HepG2 (cell line): Measurements from ENCODE around the gene SLC17A9. TPM values are rescaled to one million over a fixed set of nuclear protein-coding genes. Genes with fewer than 3 reads are reported as not detected.
A peak's percentile ranks its signal among the peaks of the same experiment; 100 is the strongest.

ENCODE experiments used
- AGO1 ChIP-seq: fragments of 200-400 bp; formaldehyde crosslinking; IDR thresholded peaks from 2 replicates; pipeline ENCODE4 v1.6.1; 2017; ENCODE audit warnings: mild to moderate bottlenecking, low read depth, low read length, moderate library complexity; ENCODE audit not compliant: poor library complexity, severe bottlenecking
- CCDC6 ChIP-seq: sonication (generic); formaldehyde crosslinking; IDR thresholded peaks from 2 replicates; pipeline ENCODE4 v1.8.1; 2022; ENCODE audit warnings: mild to moderate bottlenecking, missing genetic modification reagents, moderate library complexity
- HES4 ChIP-seq: sonication (generic); formaldehyde crosslinking; IDR thresholded peaks from 2 replicates; pipeline ENCODE4 v1.9.0; 2021; ENCODE audit warnings: mild to moderate bottlenecking, missing genetic modification reagents, borderline replicate concordance
- HMG20B ChIP-seq: conservative IDR thresholded peaks from 2 replicates; pipeline ENCODE4 v1.6.1; 2016; ENCODE audit warnings: missing genetic modification reagents, missing compliant biosample characterization
- MED13 ChIP-seq: sonication (generic); formaldehyde crosslinking; IDR thresholded peaks from 2 replicates; pipeline ENCODE4 v1.5.0; 2020; ENCODE audit warnings: missing genetic modification reagents
- NR2F6 ChIP-seq, 2 experiments: IDR thresholded peaks; 2 replicates each; pipeline ENCODE4 v1.6.1; 2016; ENCODE audit warnings: antibody characterized with exemption in 1 of 2, mild to moderate bottlenecking in 1 of 2
- NR3C1 ChIP-seq: sonication (generic); formaldehyde crosslinking; IDR thresholded peaks from 2 replicates; pipeline ENCODE4 v1.4.0; 2020; ENCODE audit warnings: missing genetic modification reagents
- NRL ChIP-seq: sonication (generic); formaldehyde crosslinking; IDR thresholded peaks from 2 replicates; pipeline ENCODE4 v1.5.0; 2020; ENCODE audit warnings: missing genetic modification reagents, mild to moderate bottlenecking, moderate library complexity, borderline replicate concordance
- PPARG ChIP-seq: conservative IDR thresholded peaks from 2 replicates; pipeline ENCODE4 v1.6.1; 2016; ENCODE audit warnings: missing biosample characterization, missing genetic modification reagents
- SALL2 ChIP-seq: sonication (generic); formaldehyde crosslinking; IDR thresholded peaks from 2 replicates; pipeline ENCODE4 v1.8.1; 2023; ENCODE audit warnings: mild to moderate bottlenecking, missing genetic modification reagents, inconsistent platforms
- ZNF510 ChIP-seq: sonication (generic); formaldehyde crosslinking; IDR thresholded peaks from 2 replicates; pipeline ENCODE4 v1.4.0; 2020; ENCODE audit warnings: low read depth, mild to moderate bottlenecking, missing genetic modification reagents
- ZNF558 ChIP-seq: sonication (generic); formaldehyde crosslinking; IDR thresholded peaks from 2 replicates; pipeline ENCODE4 v1.9.0; 2022; ENCODE audit warnings: mild to moderate bottlenecking, missing genetic modification reagents, borderline replicate concordance
- ZNF674 ChIP-seq: sonication (generic); formaldehyde crosslinking; IDR thresholded peaks from 2 replicates; pipeline ENCODE4 v1.5.0; 2020; ENCODE audit warnings: low read depth, mild to moderate bottlenecking, missing genetic modification reagents
- ZNF713 ChIP-seq: sonication (generic); formaldehyde crosslinking; IDR thresholded peaks from 2 replicates; pipeline ENCODE4 v1.4.0; 2020; ENCODE audit warnings: mild to moderate bottlenecking, missing genetic modification reagents
- ZNF83 ChIP-seq: sonication (generic); formaldehyde crosslinking; IDR thresholded peaks from 2 replicates; pipeline ENCODE4 v1.4.0; 2020; ENCODE audit warnings: missing genetic modification reagents, mild to moderate bottlenecking, borderline replicate concordance
- polyA plus RNA-seq, 8 experiments: library from polyadenylated mRNA; depleted of rRNA in 3 of 8; stranded (reverse) in 7 of 8; unstranded in 1 of 8; fragments of >200 nt; fragmentation: Illumina TruSeq in 4 of 8; extraction: Trizol in 4 of 8; gene quantifications; 2 replicates each; pipeline versions ENCODE4 v1.2.1 to v1.2.3, GENCODE V29; 2011 to 2016; ENCODE audit warnings: low read depth in 4 of 8, missing spikeins in 1 of 8, mixed read lengths in 1 of 8; ENCODE audit not compliant: insufficient read depth in 1 of 8
- total RNA-seq, 5 experiments: library from RNA; depleted of rRNA; stranded (reverse); fragments of >200 nt; fragmentation: Illumina TruSeq; extraction: Trizol; gene quantifications; 2 replicates each; pipeline ENCODE4 v1.2.3, GENCODE V29; 2016; ENCODE audit warnings: low read depth in 1 of 5
- TF ChIP-seq, protein P1 (sequence below): sonication (generic); formaldehyde crosslinking; IDR thresholded peaks from 2 replicates; pipeline ENCODE4 v1.4.0; 2020; ENCODE audit warnings: missing genetic modification reagents
- TF ChIP-seq, protein P2 (sequence below): sonication (generic); formaldehyde crosslinking; IDR thresholded peaks from 2 replicates; pipeline ENCODE4 v1.4.0; 2020; ENCODE audit warnings: missing genetic modification reagents, mild to moderate bottlenecking, borderline replicate concordance
- TF ChIP-seq, protein P3 (sequence below): IDR thresholded peaks from 2 replicates; pipeline ENCODE4 v1.6.1; 2018; ENCODE audit warnings: missing genetic modification reagents, mild to moderate bottlenecking, missing compliant biosample characterization

SLC17A9 gene
- total and polyA plus RNA-seq, 2 of the 13 experiments (the other 11 are each of a cell fraction or from before 2014, with no cell fraction given): 110 to 191 TPM

DNA sequence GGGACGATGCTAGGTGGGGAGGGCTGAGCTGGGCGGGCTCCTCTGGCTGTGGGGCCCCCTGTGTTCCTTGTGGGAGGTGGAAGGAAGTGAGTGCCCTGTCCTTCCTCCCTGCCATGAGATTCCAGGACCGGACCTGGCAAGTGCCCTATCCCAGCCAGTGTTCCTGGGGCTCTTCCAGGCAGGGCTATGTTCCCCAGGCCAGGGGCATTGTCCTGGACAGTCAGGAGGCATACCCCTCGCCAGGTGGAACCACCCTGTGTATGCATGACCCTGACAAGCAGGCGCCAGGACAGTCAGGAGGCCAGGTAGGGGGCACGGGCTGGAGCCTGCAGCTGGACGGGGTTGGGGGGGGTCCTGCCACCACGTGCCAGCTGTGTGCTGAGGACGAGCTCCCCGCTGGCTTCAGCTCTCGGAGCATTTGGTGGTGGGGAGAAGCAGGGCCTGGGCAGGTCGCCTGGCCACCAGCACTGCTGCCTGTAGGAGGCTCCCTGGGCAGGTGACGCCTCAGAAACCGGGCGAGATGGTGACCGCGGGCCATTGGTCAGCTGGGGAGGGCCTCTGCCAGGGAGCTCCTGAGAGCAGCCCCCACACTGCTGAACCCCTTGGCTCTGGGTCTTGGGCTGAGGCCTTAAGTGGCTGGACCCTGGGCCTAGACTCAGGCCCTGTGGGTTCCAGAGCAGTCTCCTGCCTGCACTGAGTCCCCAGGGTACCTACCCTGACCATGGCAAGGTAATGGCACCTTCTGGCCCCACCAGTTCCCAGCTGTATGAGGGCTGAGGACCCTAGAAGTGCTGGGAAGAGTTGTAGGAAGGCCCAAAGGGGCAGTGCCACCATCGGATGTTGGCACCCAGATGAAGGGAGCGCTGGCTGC lies 694 bp downstream of the SLC17A9 start (continued):
- TF ChIP-seq, protein P1, sequence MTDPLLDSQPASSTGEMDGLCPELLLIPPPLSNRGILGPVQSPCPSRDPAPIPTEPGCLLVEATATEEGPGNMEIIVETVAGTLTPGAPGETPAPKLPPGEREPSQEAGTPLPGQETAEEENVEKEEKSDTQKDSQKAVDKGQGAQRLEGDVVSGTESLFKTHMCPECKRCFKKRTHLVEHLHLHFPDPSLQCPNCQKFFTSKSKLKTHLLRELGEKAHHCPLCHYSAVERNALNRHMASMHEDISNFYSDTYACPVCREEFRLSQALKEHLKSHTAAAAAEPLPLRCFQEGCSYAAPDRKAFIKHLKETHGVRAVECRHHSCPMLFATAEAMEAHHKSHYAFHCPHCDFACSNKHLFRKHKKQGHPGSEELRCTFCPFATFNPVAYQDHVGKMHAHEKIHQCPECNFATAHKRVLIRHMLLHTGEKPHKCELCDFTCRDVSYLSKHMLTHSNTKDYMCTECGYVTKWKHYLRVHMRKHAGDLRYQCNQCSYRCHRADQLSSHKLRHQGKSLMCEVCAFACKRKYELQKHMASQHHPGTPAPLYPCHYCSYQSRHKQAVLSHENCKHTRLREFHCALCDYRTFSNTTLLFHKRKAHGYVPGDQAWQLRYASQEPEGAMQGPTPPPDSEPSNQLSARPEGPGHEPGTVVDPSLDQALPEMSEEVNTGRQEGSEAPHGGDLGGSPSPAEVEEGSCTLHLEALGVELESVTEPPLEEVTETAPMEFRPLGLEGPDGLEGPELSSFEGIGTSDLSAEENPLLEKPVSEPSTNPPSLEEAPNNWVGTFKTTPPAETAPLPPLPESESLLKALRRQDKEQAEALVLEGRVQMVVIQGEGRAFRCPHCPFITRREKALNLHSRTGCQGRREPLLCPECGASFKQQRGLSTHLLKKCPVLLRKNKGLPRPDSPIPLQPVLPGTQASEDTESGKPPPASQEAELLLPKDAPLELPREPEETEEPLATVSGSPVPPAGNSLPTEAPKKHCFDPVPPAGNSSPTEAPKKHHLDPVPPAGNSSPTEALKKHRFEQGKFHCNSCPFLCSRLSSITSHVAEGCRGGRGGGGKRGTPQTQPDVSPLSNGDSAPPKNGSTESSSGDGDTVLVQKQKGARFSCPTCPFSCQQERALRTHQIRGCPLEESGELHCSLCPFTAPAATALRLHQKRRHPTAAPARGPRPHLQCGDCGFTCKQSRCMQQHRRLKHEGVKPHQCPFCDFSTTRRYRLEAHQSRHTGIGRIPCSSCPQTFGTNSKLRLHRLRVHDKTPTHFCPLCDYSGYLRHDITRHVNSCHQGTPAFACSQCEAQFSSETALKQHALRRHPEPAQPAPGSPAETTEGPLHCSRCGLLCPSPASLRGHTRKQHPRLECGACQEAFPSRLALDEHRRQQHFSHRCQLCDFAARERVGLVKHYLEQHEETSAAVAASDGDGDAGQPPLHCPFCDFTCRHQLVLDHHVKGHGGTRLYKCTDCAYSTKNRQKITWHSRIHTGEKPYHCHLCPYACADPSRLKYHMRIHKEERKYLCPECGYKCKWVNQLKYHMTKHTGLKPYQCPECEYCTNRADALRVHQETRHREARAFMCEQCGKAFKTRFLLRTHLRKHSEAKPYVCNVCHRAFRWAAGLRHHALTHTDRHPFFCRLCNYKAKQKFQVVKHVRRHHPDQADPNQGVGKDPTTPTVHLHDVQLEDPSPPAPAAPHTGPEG (CRISPR knock-in tag): peak; percentile 77; the same call in 1 of the 2 replicates
- 0 out of 2 replicates have a peak, but pooled peaks have one; percentile 15 for TF ChIP-seq PPARG (CRISPR knock-in tag)
- TF ChIP-seq, protein P2, sequence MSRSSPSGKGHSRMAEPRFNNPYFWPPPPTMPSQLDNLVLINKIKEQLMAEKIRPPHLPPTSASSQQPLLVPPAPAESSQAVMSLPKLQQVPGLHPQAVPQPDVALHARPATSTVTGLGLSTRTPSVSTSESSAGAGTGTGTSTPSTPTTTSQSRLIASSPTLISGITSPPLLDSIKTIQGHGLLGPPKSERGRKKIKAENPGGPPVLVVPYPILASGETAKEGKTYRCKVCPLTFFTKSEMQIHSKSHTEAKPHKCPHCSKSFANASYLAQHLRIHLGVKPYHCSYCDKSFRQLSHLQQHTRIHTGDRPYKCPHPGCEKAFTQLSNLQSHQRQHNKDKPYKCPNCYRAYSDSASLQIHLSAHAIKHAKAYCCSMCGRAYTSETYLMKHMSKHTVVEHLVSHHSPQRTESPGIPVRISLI (CRISPR knock-in tag): no peak
- 0 out of 2 replicates have a peak, but pooled peaks have one; percentile 9 for TF ChIP-seq HMG20B (CRISPR knock-in tag)
- TF ChIP-seq NRL (CRISPR knock-in tag): peak; percentile 58; the same call in 1 of the 2 replicates
- peak; percentile 26; the same call in 1 of the 2 replicates for TF ChIP-seq SALL2 (CRISPR knock-in tag)
- no peak for TF ChIP-seq ZNF83 (CRISPR knock-in tag)
- no peak for TF ChIP-seq NR2F6 (IDR thresholded peaks at IDR 0.05)
- TF ChIP-seq NR2F6 (CRISPR knock-in tag; IDR thresholded peaks at IDR 0.05): peak; percentile 8; the same call in 1 of the 2 replicates
- TF ChIP-seq ZNF558: peak; percentile 37; the same call in 1 of the 2 replicates
- TF ChIP-seq NR3C1: no peak
- peak; percentile 56 for TF ChIP-seq CCDC6 (CRISPR knock-in tag)
- peak; percentile 54; the same call in 1 of the 2 replicates for TF ChIP-seq ZNF674 (CRISPR knock-in tag)
- peak; percentile 13; the same call in 1 of the 2 replicates for TF ChIP-seq ZNF713 (CRISPR knock-in tag)
- TF ChIP-seq MED13 (CRISPR knock-in tag): peak; percentile 9; the same call in 1 of the 2 replicates
- TF ChIP-seq, protein P3, sequence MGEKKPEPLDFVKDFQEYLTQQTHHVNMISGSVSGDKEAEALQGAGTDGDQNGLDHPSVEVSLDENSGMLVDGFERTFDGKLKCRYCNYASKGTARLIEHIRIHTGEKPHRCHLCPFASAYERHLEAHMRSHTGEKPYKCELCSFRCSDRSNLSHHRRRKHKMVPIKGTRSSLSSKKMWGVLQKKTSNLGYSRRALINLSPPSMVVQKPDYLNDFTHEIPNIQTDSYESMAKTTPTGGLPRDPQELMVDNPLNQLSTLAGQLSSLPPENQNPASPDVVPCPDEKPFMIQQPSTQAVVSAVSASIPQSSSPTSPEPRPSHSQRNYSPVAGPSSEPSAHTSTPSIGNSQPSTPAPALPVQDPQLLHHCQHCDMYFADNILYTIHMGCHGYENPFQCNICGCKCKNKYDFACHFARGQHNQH (CRISPR knock-in tag): peak; percentile 35; the same call in 1 of the 2 replicates
- peak; percentile 28 for TF ChIP-seq AGO1
- no peak for TF ChIP-seq ZNF510
- peak; percentile 15; the same call in 1 of the 2 replicates for TF ChIP-seq HES4 (CRISPR knock-in tag)
